ENCODE data around the gene MGAT4A. TPM values are rescaled to one million over a fixed set of nuclear protein-coding genes. Genes with fewer than 3 reads are reported as not detected.

Gene MGAT4A
- total and polyA plus RNA-seq, 2 donors (not counting 1 experiment from before 2014, with no cell fraction given) = 16.5 to 32.7 TPM

DNA sequence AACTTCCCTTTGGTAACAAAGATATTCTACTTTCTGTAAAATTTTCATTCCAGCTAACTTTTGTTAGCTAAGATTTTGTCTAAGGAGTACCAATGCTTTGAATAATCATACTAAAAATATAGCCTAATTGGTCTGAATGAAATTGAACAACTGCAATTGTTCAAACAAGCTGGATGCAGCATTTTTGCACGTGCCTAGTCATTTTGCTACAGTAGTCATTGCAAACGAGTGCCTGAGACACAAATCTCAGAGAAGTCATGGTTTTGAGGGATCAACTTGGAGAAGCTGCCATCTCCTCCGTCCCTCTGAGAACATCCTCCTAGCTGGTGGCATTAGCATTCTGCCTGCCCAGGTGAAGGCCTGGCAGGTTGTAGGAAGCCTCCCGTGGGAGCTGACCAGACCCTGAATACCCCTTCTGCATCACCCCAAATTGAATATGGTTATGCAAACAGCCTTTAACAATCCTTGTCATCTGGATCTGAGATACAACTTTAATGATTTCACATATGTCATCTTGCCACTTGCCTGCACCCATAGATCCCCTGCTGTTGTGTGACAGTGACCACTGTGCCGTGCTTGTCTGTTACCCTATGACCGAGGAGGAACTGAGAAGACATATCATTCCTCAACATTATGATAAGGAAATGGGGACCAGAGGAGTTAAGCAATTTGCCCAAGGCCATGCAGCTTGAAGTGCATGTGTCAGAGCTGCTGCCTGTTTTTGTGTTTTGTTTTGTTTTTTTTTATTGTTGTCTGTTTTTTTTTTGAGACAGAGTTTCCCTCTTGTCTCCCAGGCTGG lies 29.1 kb upstream of the MGAT4A start:
- peaks cover 70% of the 10 kb centered on the region for H3K4me1 Mint-ChIP-seq
- H3K27me3 Mint-ChIP-seq = no peaks in the 10 kb centered on the region
- peaks cover 0 to 4% (median 0%) of the 10 kb centered on the region in 3 donors for H3K9me3 ChIP-seq (ENCODE audit: control extremely low read depth in 1 of 3, control insufficient read depth in 2 of 3, insufficient read depth in 1 of 3, low read length in 2 of 3)
- H3K27ac ChIP-seq (ENCODE audit: low read length in 2 of 2) = no peak overlapping the region
- no peak for ATAC-seq (ENCODE audit: low read depth)
- H4K20me1 ChIP-seq (ENCODE audit: control insufficient read depth, insufficient read depth, low read length, poor library complexity, severe bottlenecking) = no peaks in the 10 kb centered on the region
- H3K79me2 ChIP-seq (ENCODE audit: control insufficient read depth, insufficient read depth, low read length) = no peaks in the 10 kb centered on the region
- intact Hi-C loops (cut with micrococcal nuclease) = loop anchor here (5.0 kb wide), 1 partner anchor 48 kb away; no protein-coding TSS in a partner anchor
- peak overlapping the region; percentile 76 for H3K4me2 ChIP-seq (replicated peaks; ENCODE audit: low read depth, low read length, poor library complexity, severe bottlenecking)
- H3K27me3 ChIP-seq (replicated peaks in 1 of 4; ENCODE audit: control extremely low read depth in 1 of 4, control insufficient read depth in 3 of 4, insufficient read depth in 4 of 4, low read length in 3 of 4) = no peaks in the 10 kb centered on the region
- no peak overlapping the region for H2AFZ ChIP-seq (ENCODE audit: insufficient read depth, low read depth, low read length, poor library complexity, severe bottlenecking)
- no peaks in the 10 kb centered on the region for H3K36me3 ChIP-seq (replicated peaks in 1 of 2; ENCODE audit: control extremely low read depth in 1 of 2, control insufficient read depth in 1 of 2, extremely low read depth in 1 of 2, insufficient read depth in 2 of 2, low read length in 1 of 2)
- peak overlapping the region; percentile 50 for H3K4me3 Mint-ChIP-seq
- ChIA-PET POLR2A (no interaction called here), CTCF (interaction anchor here (1.2 kb wide), 1 partner anchor 16 kb away, joined by 4 read pairs; no protein-coding TSS in a partner anchor)
- TF ChIP-seq EZH2 (IDR thresholded peaks at IDR 0.05; ENCODE audit: borderline replicate concordance, insufficient read depth, low read depth, low read length, poor library complexity, severe bottlenecking) = no peak
- peak overlapping the region; percentile 76 for H3K27ac Mint-ChIP-seq
- peak; percentile 33 for DNase-seq
- H3K9ac ChIP-seq (ENCODE audit: low read length) = no peak overlapping the region
- H3K4me1 ChIP-seq (ENCODE audit: control insufficient read depth in 2 of 2, insufficient read depth in 2 of 2, low read length in 2 of 2) = peaks cover 78 to 81% of the 10 kb centered on the region in 2 donors
- no peaks in the 10 kb centered on the region for H3K9me3 Mint-ChIP-seq (ENCODE audit: insufficient read depth)
- WGBS (ENCODE audit: insufficient coverage) = 19% methylated on average over 4 of the region's 6 CpGs
- H3K4me3 ChIP-seq (ENCODE audit: control extremely low read depth in 1 of 5, extremely low read depth in 1 of 5, insufficient read depth in 1 of 5, low read depth in 2 of 5, low read length in 4 of 5) = no peak overlapping the region

DNA sequence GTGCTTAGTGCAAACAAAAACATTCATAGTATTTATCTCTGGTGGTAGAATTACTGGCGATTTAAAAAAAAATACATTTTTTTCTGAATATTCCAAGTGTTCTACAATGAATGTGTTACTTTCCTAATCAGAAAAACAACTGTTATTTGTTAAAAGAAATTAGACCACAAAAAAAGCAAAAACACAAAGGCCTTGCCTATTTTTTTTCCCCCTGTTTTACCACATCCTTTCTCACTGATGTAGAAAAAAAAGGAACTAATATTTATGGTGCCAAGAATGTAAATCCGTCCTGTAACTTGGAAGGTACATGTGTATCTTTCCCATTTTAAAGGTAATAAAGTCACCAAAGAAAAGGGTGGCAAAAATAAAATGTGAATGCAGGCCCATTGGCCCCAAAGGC lies 28.4 kb upstream of the MGAT4A start:
- Histone ChIP-seq H3K9ac (ENCODE audit: low read length) (no peak overlapping the region), H3K4me2 (replicated peaks; ENCODE audit: low read depth, low read length, poor library complexity, severe bottlenecking) (peak overlapping the region; percentile 76), H3K27me3 (replicated peaks in 1 of 4; ENCODE audit: control extremely low read depth in 1 of 4, control insufficient read depth in 3 of 4, insufficient read depth in 4 of 4, low read length in 3 of 4) (no peaks in the 10 kb centered on the region), H3K9me3 (ENCODE audit: control extremely low read depth in 1 of 3, control insufficient read depth in 2 of 3, insufficient read depth in 1 of 3, low read length in 2 of 3) (peaks cover 0 to 4% (median 0%) of the 10 kb centered on the region in 3 donors), H3K4me1 (ENCODE audit: control insufficient read depth in 2 of 2, insufficient read depth in 2 of 2, low read length in 2 of 2) (peaks cover 71 to 74% of the 10 kb centered on the region in 2 donors), H3K4me3 (ENCODE audit: control extremely low read depth in 1 of 5, extremely low read depth in 1 of 5, insufficient read depth in 1 of 5, low read depth in 2 of 5, low read length in 4 of 5) (no peak overlapping the region), H3K36me3 (replicated peaks in 1 of 2; ENCODE audit: control extremely low read depth in 1 of 2, control insufficient read depth in 1 of 2, extremely low read depth in 1 of 2, insufficient read depth in 2 of 2, low read length in 1 of 2) (no peaks in the 10 kb centered on the region), H3K79me2 (ENCODE audit: control insufficient read depth, insufficient read depth, low read length) (no peaks in the 10 kb centered on the region), H4K20me1 (ENCODE audit: control insufficient read depth, insufficient read depth, low read length, poor library complexity, severe bottlenecking) (no peaks in the 10 kb centered on the region), H2AFZ (ENCODE audit: insufficient read depth, low read depth, low read length, poor library complexity, severe bottlenecking) (no peak overlapping the region), H3K27ac (ENCODE audit: low read length in 2 of 2) (peak overlapping the region in 1 of 2 donors; percentile 70)
- DNase-seq (peak; percentile 54), ATAC-seq (ENCODE audit: low read depth) (no peak)
- intact Hi-C loops (cut with micrococcal nuclease) = loop anchor here (5.0 kb wide), 1 partner anchor 47 kb away; no protein-coding TSS in a partner anchor
- Mint-ChIP-seq H3K27ac (peak overlapping the region; percentile 76), H3K4me1 (peaks cover 63% of the 10 kb centered on the region), H3K27me3 (no peaks in the 10 kb centered on the region), H3K4me3 (peak overlapping the region; percentile 50), H3K9me3 (ENCODE audit: insufficient read depth) (no peaks in the 10 kb centered on the region)
- ChIA-PET POLR2A (no interaction called here), CTCF (interaction anchor here (1.2 kb wide), 1 partner anchor 16 kb away, joined by 4 read pairs; no protein-coding TSS in a partner anchor)
- TF ChIP-seq, protein P1, sequence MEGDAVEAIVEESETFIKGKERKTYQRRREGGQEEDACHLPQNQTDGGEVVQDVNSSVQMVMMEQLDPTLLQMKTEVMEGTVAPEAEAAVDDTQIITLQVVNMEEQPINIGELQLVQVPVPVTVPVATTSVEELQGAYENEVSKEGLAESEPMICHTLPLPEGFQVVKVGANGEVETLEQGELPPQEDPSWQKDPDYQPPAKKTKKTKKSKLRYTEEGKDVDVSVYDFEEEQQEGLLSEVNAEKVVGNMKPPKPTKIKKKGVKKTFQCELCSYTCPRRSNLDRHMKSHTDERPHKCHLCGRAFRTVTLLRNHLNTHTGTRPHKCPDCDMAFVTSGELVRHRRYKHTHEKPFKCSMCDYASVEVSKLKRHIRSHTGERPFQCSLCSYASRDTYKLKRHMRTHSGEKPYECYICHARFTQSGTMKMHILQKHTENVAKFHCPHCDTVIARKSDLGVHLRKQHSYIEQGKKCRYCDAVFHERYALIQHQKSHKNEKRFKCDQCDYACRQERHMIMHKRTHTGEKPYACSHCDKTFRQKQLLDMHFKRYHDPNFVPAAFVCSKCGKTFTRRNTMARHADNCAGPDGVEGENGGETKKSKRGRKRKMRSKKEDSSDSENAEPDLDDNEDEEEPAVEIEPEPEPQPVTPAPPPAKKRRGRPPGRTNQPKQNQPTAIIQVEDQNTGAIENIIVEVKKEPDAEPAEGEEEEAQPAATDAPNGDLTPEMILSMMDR (IDR thresholded peaks at IDR 0.05) = no peak
- TF ChIP-seq EZH2 (IDR thresholded peaks at IDR 0.05; ENCODE audit: borderline replicate concordance, insufficient read depth, low read depth, low read length, poor library complexity, severe bottlenecking) = no peak
- no CpG with 5 or more reads among the region's 2 CpGs for WGBS (ENCODE audit: insufficient coverage)
